GM23338 (cell line): ENCODE measurements around the gene TP53I3.

ENCODE experiments used
- CREB1 ChIP-seq: fragments of 250-450 bp; sonication (Bioruptor Pico); IDR thresholded peaks from 2 replicates; pipeline ENCODE4 v1.5.0; 2020; ENCODE audit warnings: low read depth, mild to moderate bottlenecking, moderate library complexity
- CTCF ChIP-seq, 2 experiments: fragments of 200-600 bp in 1 of 2; sonication (generic) in 1 of 2; conservative IDR thresholded peaks; 2 replicates each; pipeline versions ENCODE4 v1.5.1 to v1.6.1; 2016 to 2017; ENCODE audit warnings: antibody characterized with exemption in 2 of 2, low read depth in 2 of 2, mild to moderate bottlenecking in 2 of 2, moderate library complexity in 1 of 2
- EZH2 ChIP-seq: fragments of 200-600 bp; sonication (generic); IDR thresholded peaks from one replicate; pipeline ENCODE4 v1.8.0; 2017; ENCODE audit warnings: antibody characterized with exemption, mild to moderate bottlenecking, low read depth; ENCODE audit not compliant: unreplicated experiment
- EZH2phosphoT487 ChIP-seq: fragments of 200-600 bp; sonication (generic); IDR thresholded peaks from one replicate; pipeline ENCODE4 v1.8.1; 2018; ENCODE audit warnings: antibody characterized with exemption; ENCODE audit not compliant: unreplicated experiment
- JUNB ChIP-seq: IDR thresholded peaks from one replicate; pipeline ENCODE4 v1.6.1; 2016; ENCODE audit warnings: antibody characterized with exemption; ENCODE audit not compliant: unreplicated experiment
- POLR2AphosphoS5 ChIP-seq: IDR thresholded peaks from 2 replicates; pipeline ENCODE4 v1.6.1; 2016; ENCODE audit warnings: antibody characterized with exemption, low read depth
- STAT1 ChIP-seq: IDR thresholded peaks from one replicate; pipeline ENCODE4 v1.6.1; 2016; ENCODE audit warnings: antibody characterized with exemption; ENCODE audit not compliant: unreplicated experiment
- ZNF331 ChIP-seq: fragments of 250-450 bp; sonication (Bioruptor Pico); IDR thresholded peaks from 2 replicates; pipeline ENCODE4 v1.5.0; 2020; ENCODE audit warnings: low read depth, mild to moderate bottlenecking, moderate library complexity

- TF ChIP-seq CTCF (conservative IDR thresholded peaks at IDR 0.05; ENCODE audit: low read depth in 2 of 2) (no peak), POLR2AphosphoS5 (no peak), EZH2phosphoT487 (no peak), EZH2 (no peak), JUNB (no peak), CREB1 (CRISPR knock-in tag) (no peak), ZNF331 (no peak), STAT1 (no peak)
These were observed 32.8 kb downstream of the TP53I3 start for GRCh38 chr2:24051833-24052232.
